Coronary artery (tissue), 2 donors: ENCODE measurements around the gene HOXC9.

Experiments used
- DNase-seq: peaks from one replicate; pipeline ENCODE4 v3.0.0-alpha.2; 2017; ENCODE audit warnings: low spot score
- H3K27ac ChIP-seq, 2 donors: fragments of 200-600 bp; sonication (generic); one replicate each; pipeline ENCODE4 v1.5.1; 2016 to 2019
- H3K4me3 ChIP-seq: fragments of 200-600 bp; sonication (generic); 2 replicates; pipeline ENCODE4 v1.5.1; 2016; ENCODE audit warnings: mild to moderate bottlenecking, moderate library complexity
- CTCF ChIP-seq: fragments of 200-600 bp; sonication (generic); IDR thresholded peaks from one replicate; pipeline ENCODE4 v1.5.1; 2019; ENCODE audit warnings: antibody characterized with exemption

HOXC9 gene

GRCh38 chr12:54031480-54031879 lies 31.5 kb downstream of the HOXC9 start:
- DNase-seq = no peak
- H3K27ac ChIP-seq = no peak overlapping the region
- no peak for TF ChIP-seq CTCF
- H3K4me3 ChIP-seq = peak overlapping the region; percentile 29

- TF ChIP-seq CTCF = no peak
- Histone ChIP-seq H3K4me3 (no peak overlapping the region), H3K27ac (no peak overlapping the region)
- no peak for DNase-seq
These were observed 32.2 kb downstream of the HOXC9 start for GRCh38 chr12:54032086-54032619.

GRCh38 chr12:54032627-54033100 lies 32.7 kb downstream of the HOXC9 start, which contains the start of gene HOXC5:
Gene HOXC5 (plus strand): TSS chr12:54033050. CDS start chr12:54033123, 73 bp downstream.
- no peak for DNase-seq
- Histone ChIP-seq H3K27ac (peak within 1 kb of the TSS in 1 of 2 donors; percentile 14), H3K4me3 (peak within 1 kb of the TSS; percentile 64)
- peak; percentile 78 for TF ChIP-seq CTCF

- TF ChIP-seq CTCF = no peak
- DNase-seq = no peak
- Histone ChIP-seq H3K4me3 (peak overlapping the region; percentile 64), H3K27ac (peak overlapping the region in 1 of 2 donors; percentile 14)
These were observed 33.4 kb downstream of the HOXC9 start for GRCh38 chr12:54033106-54033979.

GRCh38 chr12:54033980-54034784 lies 34.2 kb downstream of the HOXC9 start:
- DNase-seq = no peak
- H3K4me3 ChIP-seq = peak overlapping the region; percentile 64
- H3K27ac ChIP-seq = no peak overlapping the region
- TF ChIP-seq CTCF = no peak

- H3K4me3 ChIP-seq = no peak overlapping the region
These were observed 34.9 kb downstream of the HOXC9 start for GRCh38 chr12:54034785-54035310.

More at GRCh38 chr12:54034785-54035310, 34.9 kb downstream of the HOXC9 start:
- DNase-seq = no peak
- TF ChIP-seq CTCF = no peak
- H3K27ac ChIP-seq = no peak overlapping the region
